ENCODE measurements around the gene PYGM. TPM values are rescaled to one million over a fixed set of nuclear protein-coding genes. Genes with fewer than 3 reads are reported as not detected.

Gene PYGM
- total RNA-seq, 1 donor from 2014 or later = 0.05 TPM

GRCh38 chr11:64791781-64792291 is 32.1 kb upstream of the PYGM start:
- no peak for DNase-seq (ENCODE audit: low read depth)

DNA sequence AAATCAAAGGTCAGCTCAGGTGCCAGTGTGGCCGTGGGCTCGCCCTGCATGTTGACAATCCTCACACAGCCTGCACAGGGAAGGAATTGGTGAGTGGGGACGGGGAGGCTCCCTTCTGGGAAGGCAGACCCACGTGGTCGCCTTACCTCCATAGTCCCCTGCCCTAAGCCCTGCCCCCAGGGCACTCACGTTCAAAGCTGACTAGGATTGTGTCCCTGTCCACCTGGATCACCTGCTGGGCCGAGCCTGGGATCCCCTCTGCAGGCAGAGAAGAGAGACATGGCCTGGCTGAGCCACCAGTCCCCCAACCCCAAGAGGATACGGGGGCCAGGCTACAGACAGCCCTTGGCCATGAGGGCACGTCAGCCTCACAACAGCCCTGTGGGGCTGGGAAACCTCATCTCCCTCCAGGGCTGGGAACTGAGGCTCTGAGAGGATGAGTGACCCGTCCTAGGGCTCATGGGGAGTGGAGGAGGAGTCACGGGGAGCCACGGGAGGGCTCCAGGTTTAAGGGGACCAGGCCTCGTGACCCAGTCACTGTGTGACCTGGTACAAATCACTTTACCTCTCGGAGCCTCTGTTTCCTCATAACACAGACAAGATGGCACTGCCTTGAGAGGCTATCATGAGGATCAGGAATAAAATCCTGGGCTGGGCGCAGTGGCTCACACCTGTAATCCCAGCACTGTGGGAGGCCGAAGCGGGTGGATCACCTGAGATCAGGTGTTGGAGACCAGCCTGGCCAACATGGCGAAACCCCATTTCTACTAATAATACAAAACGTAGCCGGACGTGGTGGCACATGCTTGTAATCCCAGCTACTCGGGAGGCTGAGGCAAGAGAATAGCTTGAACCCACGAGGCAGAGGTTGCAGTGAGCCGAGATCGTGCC is 30.7 kb upstream of the PYGM start:
- DNase-seq (ENCODE audit: low read depth) = no peak

DNA sequence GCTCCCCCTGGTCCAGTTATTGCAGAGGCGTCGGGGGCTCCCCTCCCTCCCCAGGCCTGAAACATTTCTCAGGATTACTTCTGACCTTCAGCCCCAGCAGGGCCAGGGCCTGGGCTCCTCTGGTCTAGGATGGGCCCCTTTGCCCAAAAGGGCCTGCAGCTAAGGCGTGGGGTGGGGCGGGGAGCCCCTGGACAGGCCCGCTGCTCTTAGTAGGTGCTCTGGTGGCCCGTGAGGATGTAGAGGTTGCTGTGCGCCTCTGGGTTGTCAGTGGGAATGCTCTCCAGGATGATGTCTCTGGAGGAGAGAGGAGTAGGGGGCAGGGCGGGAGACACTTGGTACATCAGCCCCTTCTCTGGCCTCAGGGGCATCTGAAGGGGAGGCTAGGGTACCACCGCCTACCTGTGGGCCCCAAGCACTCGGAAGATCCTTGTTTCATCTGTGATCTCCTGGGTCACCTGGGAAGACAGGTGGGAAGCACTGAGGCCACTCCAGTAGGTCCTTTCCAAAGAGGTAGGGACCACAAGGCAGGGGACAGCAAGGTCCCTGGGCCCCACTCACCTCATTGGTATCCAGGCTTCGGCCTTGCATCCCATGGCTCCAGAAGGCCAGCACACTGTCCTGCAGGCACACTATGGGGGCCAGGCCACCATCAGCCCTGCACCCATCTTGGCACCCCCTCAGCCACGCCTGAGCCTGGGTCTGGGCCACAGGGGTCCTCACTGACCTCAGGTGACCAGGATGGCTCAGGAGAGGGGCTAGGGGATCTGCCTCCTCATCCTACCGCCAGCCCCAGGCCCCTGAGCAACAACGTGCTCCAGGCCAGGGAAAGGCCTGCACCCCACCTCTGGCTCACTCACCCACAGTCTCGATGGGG is 29.8 kb upstream of the PYGM start:
- no peak for DNase-seq (ENCODE audit: low read depth)

- DNase-seq (ENCODE audit: low read depth) = no peak
Observed at GRCh38 chr11:64788321-64789215, 28.8 kb upstream of the PYGM start.

DNA sequence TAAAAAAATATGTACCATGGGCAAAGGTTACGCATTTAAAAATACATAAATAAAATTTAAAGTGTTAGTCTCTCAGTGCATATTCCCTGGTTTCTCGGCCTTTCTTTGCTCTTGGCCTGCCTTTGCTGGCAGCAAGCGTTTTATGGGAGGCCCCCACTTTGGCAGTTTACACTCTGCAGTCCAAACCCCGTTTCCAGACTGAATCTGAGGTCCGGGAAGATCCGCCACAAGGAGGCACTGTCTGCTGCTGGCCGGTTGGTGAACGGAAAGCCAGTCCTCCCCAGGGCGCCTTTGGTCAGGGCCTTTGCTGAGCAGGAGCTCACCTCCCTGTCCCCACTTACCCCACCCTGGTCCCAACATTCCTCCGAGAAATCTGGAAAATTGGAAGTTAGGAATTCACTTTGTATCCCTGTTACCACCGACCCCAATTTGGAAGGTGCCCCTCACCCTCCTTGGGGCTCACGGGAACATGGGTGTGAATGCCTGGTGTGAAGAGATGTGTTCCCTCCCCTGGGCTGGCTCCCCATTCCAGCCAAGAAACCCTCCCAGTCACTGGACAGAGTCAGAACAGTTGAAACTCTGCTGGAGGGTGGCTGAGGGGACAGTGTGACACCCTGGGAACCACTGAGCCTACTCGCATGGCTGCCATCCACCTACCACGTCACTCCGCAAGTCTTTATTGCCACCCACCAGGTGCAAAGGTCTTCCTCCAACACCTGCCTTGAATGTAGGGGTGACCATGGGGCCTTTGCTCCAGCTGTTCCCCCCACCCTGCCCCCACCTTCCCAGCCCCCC is 27.9 kb upstream of the PYGM start:
- peak; percentile 28 for DNase-seq (ENCODE audit: low read depth)

GRCh38 chr11:64786308-64786707 is 26.5 kb upstream of the PYGM start:
- DNase-seq (ENCODE audit: low read depth) = no peak

GRCh38 chr11:64784813-64785581 is 25.2 kb upstream of the PYGM start:
- no peak for DNase-seq (ENCODE audit: low read depth)

- DNase-seq (ENCODE audit: low read depth) = peak; percentile 99
Observed at GRCh38 chr11:64778473-64779298, 18.9 kb upstream of the PYGM start, which contains the start of gene SF1. SF1 (minus strand) TSS chr11:64778542; CDS start chr11:64778392, 150 bp downstream.

DNA sequence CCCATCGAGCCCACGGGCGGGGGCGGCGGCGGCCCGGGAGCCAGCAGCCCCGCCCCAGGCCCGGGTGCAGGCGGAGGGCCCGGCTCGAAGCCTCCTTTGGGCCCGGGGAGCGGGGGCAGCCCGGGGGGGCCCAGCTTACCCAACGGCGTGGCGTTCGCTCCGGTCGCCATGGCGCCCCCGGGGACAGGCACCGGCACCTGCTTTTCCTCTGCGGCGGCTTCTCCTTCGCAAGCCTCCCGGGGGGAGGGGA is 18.4 kb upstream of the PYGM start:
- no peak for DNase-seq (ENCODE audit: low read depth)

GRCh38 chr11:64777449-64778222 is 17.9 kb upstream of the PYGM start:
- peak; percentile 75 for DNase-seq (ENCODE audit: low read depth)

GRCh38 chr11:64776875-64777274 is 17.1 kb upstream of the PYGM start:
- no peak for DNase-seq (ENCODE audit: low read depth)

- no peak for DNase-seq (ENCODE audit: low read depth)
Observed at GRCh38 chr11:64776425-64776824, 16.7 kb upstream of the PYGM start.

GRCh38 chr11:64774144-64774543 is 14.4 kb upstream of the PYGM start:
- DNase-seq (ENCODE audit: low read depth) = no peak

- peak; percentile 60 for DNase-seq (ENCODE audit: low read depth)
Observed at GRCh38 chr11:64772303-64773018, 12.7 kb upstream of the PYGM start.

GRCh38 chr11:64771861-64772260 is 12.1 kb upstream of the PYGM start:
- no peak for DNase-seq (ENCODE audit: low read depth)

GRCh38 chr11:64770120-64770519 is 10.3 kb upstream of the PYGM start:
- DNase-seq (ENCODE audit: low read depth) = no peak

DNA sequence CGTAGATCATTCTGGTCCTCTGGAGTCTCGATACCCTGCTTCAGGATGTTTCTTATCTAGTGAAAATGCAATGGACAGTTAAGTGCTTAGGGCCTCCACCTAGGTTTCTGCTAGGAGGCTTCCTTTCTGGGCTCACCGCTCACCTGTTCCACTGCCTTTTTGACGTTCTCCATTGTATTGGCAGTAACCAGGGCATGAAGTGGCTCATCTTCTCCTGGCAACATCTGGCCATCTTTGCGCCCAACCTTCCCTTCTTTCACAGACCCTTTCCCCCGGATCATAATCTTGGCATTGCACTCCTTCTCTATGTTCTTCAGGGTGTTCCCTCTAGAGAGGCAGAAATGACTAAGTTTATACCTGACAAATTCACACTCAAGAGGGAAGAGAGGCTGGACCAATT is 9.5 kb upstream of the PYGM start:
- no peak for DNase-seq (ENCODE audit: low read depth)

DNA sequence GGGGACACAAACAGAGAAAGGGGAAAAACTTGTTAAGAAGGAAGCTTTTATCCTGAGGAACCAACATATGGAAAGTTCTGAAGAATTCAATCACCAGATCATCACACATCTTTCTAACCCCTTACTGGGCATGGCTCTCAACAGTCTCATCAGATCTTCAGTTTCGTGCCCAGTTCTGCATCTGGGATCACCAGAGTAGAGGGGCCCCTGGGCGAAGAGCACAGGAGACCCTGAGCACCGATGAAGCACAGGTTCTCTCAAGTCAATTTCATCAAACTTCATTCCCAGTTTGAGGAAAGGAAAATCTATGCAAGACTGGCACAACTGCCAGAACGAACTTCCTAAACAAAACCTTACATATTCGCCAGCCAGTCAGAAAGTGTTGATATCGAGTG is 8.5 kb upstream of the PYGM start:
- DNase-seq (ENCODE audit: low read depth) = no peak
